GM12801 (cell line): ENCODE data around the gene MFGE8.

Source experiments
- CTCF ChIP-seq: IDR thresholded peaks from one replicate; pipeline ENCODE4 v1.5.1; 2011; ENCODE audit warnings: control low read depth; ENCODE audit not compliant: insufficient read length; ENCODE audit errors: extremely low read depth

Gene MFGE8

GRCh38 chr15:88891540-88892254, 21.5 kb downstream of the MFGE8 start:
- TF ChIP-seq CTCF: no peak

- no peak for TF ChIP-seq CTCF
Measured at GRCh38 chr15:88890495-88890894, 22.7 kb downstream of the MFGE8 start.

GRCh38 chr15:88888719-88889118, 24.5 kb downstream of the MFGE8 start:
- TF ChIP-seq CTCF: no peak

- TF ChIP-seq CTCF: no peak
Measured at GRCh38 chr15:88887068-88887580, 26.1 kb downstream of the MFGE8 start.

GRCh38 chr15:88882785-88883184, 30.4 kb downstream of the MFGE8 start:
- TF ChIP-seq CTCF: no peak

GRCh38 chr15:88881775-88882174, 31.4 kb downstream of the MFGE8 start:
- no peak for TF ChIP-seq CTCF

GRCh38 chr15:88880944-88881740, 32.0 kb downstream of the MFGE8 start:
- TF ChIP-seq CTCF: no peak
